ENCODE results near the gene GRIN2A.

DNA sequence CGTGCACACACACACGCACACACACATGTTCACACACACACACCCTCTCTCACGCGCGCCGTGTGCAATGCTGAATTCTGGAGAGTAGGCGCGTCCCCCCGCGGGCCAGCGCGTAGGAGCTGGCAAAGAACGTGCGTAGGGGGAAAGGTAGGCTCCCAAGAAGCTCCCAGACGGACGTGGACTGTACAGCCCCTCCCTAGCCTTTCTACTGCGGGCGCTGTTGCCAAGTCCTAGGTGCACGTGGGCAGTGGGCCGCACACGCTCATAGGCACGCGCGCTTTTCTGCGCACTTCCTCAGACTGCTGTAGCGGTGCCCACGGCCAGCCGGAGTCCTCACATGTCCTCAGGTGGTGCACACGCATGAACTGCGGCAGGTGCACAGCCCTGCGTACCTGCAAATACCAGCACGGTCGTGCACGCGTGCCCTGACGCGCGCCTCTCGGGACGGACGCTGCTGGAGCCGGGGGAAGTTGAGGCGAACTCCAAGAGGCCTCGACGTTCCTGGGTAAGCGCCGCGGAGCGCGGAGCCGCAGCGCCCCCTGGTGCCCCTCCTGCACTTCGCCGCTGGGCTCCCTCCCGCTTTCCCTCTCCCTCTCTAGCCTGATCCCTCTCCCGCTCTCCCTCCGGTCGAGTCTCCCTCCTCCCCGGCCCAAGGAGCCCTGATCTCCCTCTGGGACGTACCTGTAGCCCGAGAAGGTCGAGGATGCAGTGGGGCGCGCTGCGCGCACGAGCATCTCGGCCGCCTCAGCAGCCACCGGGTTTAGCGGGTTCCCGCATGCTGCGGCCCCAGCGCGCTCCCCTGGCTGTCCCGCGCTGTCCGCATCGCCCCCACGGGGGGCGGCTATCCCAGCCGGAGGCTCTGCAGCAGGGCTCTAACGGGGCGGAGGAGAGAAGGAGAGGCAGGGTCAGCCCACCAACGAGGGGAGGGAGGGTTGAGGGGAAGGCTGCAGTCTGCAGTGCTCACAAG, 749 bp downstream of the GRIN2A start:
- no peak for TF ChIP-seq POLR2A (IDR thresholded peaks at IDR 0.05; ENCODE audit: low read length)
- TF ChIP-seq GATA1 (IDR thresholded peaks at IDR 0.05; ENCODE audit: low read depth, low read length) = no peak

All from erythroblast (primary cell).